Common myeloid progenitor, CD34-positive (primary cell): Measurements from ENCODE around the gene RSPH3.
"Not testable (repeated sequence)": the region's sequence is repeated elsewhere in the genome, so short reads cannot be mapped to it uniquely, and the experiment has no call there.

Source experiments
- CTCF ChIA-PET: fragments of 350-600 bp; sonication (Branson Sonifier 250); formaldehyde crosslinking; loops from one replicate; lab custom pipeline; 2021; ENCODE audit warnings: antibody characterized with exemption; lab: Charles Lee
- POLR2A ChIA-PET: fragments of 350-600 bp; sonication (Branson Sonifier 250); formaldehyde crosslinking; loops from one replicate; lab custom pipeline; 2021; ENCODE audit warnings: antibody characterized with exemption; lab: Charles Lee
- DNase-seq, 3 donors: peaks; one replicate each; pipeline versions ENCODE4 v3.0.0 to v3.0.0-alpha.2; 2013
- H3K27ac ChIP-seq, 2 experiments: 1 replicate in 1 of 2; 2 replicates in 1 of 2; pipeline ENCODE4 v1.7.0; 2013; ENCODE audit warnings: inconsistent platforms in 2 of 2, low read length in 2 of 2, mild to moderate bottlenecking in 2 of 2, low read depth in 1 of 2, moderate library complexity in 1 of 2; ENCODE audit not compliant: severe bottlenecking in 2 of 2, insufficient read depth in 1 of 2, poor library complexity in 1 of 2
- H3K27me3 ChIP-seq, 5 experiments: replicated peaks in 2 of 5; 1 replicate in 3 of 5; 2 replicates in 2 of 5; pipeline versions ENCODE4 v1.6.1 to v1.7.0; 2013; ENCODE audit warnings: low read length in 4 of 5, mild to moderate bottlenecking in 2 of 5, moderate library complexity in 2 of 5, inconsistent platforms in 1 of 5; ENCODE audit not compliant: insufficient read depth in 5 of 5, control insufficient read depth in 4 of 5
- H3K36me3 ChIP-seq, 4 experiments: 1 replicate in 2 of 4; 2 replicates in 2 of 4; pipeline versions ENCODE4 v1.6.1 to v1.7.0; 2013; ENCODE audit warnings: low read length in 3 of 4, control low read depth in 1 of 4, mild to moderate bottlenecking in 1 of 4; ENCODE audit not compliant: control insufficient read depth in 4 of 4, insufficient read depth in 4 of 4
- H3K4me1 ChIP-seq, 4 experiments: 1 replicate in 3 of 4; 2 replicates in 1 of 4; pipeline versions ENCODE4 v1.6.1 to v1.7.1; 2013; ENCODE audit warnings: low read length in 3 of 4, mild to moderate bottlenecking in 3 of 4, control low read depth in 1 of 4, inconsistent platforms in 1 of 4, moderate library complexity in 1 of 4; ENCODE audit not compliant: control insufficient read depth in 4 of 4, insufficient read depth in 4 of 4; ENCODE audit errors: control extremely low read depth in 1 of 4
- H3K4me3 ChIP-seq, 7 experiments: 1 replicate in 4 of 7; 2 replicates in 3 of 7; pipeline versions ENCODE4 v1.5.1 to v1.7.0; 2013; ENCODE audit warnings: mild to moderate bottlenecking in 7 of 7, low read length in 6 of 7, moderate library complexity in 6 of 7, inconsistent platforms in 2 of 7, low read depth in 2 of 7, control low read depth in 1 of 7; ENCODE audit not compliant: insufficient read depth in 4 of 7, control insufficient read depth in 1 of 7; ENCODE audit errors: extremely low read depth in 1 of 7
- H3K9me3 ChIP-seq, 5 experiments: 1 replicate in 4 of 5; 2 replicates in 1 of 5; pipeline versions ENCODE4 v1.6.1 to v1.7.1; 2013; ENCODE audit warnings: low read length in 4 of 5, mild to moderate bottlenecking in 2 of 5, inconsistent platforms in 1 of 5, low read depth in 1 of 5, moderate library complexity in 1 of 5; ENCODE audit not compliant: control insufficient read depth in 4 of 5, insufficient read depth in 2 of 5; ENCODE audit errors: control extremely low read depth in 1 of 5
- WGBS: methylation state at CpG from one replicate; pipeline ENCODE4 v1.1.5; 2013; ENCODE audit not compliant: insufficient coverage; 5-methylcytosine and 5-hydroxymethylcytosine counted together

Gene RSPH3

DNA sequence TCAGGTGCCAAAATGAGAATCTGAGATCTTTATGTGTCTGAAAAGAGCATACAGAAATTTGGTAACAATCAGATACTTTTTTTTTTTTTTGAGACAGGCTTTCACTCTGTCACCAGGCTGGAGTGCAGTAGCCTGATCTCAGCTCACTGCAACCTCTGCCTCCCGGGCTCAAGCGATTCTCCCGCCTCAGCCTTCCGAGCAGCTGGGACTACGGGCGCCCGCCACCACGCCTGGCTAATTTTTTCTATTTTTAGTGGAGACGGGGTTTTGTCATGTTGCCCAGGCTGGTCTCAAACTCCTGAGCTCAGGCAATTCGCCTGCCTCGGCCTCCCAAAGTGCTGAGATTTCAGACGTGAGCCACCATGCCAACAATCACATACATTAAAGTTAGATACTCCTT is 38.3 kb upstream of the RSPH3 start:
- Histone ChIP-seq H3K4me1 (peaks cover 45 to 57% (median 54%) of the 10 kb centered on the region in 4 experiments), H3K27ac (peak overlapping the region in 1 of 2 experiments; percentile 99), H3K36me3 (peaks cover 18 to 73% (median 54%) of the 10 kb centered on the region in 4 experiments)
- CTCF ChIA-PET: interaction anchor here (0.7 to 11.1 kb wide), 4 partner anchors 11 to 67 kb away, joined by 3 to 126 read pairs (median 58); no protein-coding TSS in a partner anchor
- H3K27me3 ChIP-seq, H3K4me3 ChIP-seq, POLR2A ChIA-PET, DNase-seq, H3K9me3 ChIP-seq: not testable (repeated sequence)
- WGBS: 84% methylated on average over 8 of the region's 12 CpGs

DNA sequence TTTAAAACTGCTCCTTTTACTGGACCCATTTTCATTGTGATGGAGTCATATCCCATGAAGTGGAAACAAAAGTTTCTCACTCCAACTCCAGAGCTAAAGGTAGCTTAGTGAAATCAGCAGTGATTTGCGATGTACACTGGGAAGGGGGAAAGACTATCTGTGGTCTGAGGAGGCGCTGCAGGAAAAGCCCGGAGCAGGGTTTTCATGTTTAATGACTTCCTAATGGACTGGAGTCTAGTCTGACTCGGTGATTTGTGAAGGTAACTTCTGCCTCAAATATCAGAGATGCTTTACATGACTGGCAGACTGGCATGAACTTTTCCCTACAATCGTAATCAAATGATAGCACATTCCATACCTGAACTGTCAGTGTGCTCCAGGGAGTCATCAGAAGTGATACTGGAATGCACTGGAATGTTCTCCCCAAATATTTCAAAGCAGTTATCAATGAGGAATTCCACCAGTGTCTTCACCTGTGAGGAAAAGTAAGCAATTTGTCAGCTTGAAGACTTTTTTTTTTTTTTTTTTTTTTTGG is 37.8 kb upstream of the RSPH3 start:
- 71% methylated on average over 3 of the region's 5 CpGs for WGBS
- POLR2A ChIA-PET: no interaction called here
- Histone ChIP-seq H3K36me3 (peaks cover 18 to 68% (median 51%) of the 10 kb centered on the region in 4 experiments), H3K4me3 (no peak overlapping the region), H3K27ac (peak overlapping the region in 1 of 2 experiments; percentile 50), H3K27me3 (no peaks in the 10 kb centered on the region), H3K9me3 (no peaks in the 10 kb centered on the region), H3K4me1 (peaks cover 42 to 52% (median 49%) of the 10 kb centered on the region in 4 experiments)
- no peak for DNase-seq
- CTCF ChIA-PET: interaction anchor here (2.3 to 11.1 kb wide), 3 partner anchors 31 to 67 kb away, joined by 8 to 126 read pairs (median 109); no protein-coding TSS in a partner anchor

DNA sequence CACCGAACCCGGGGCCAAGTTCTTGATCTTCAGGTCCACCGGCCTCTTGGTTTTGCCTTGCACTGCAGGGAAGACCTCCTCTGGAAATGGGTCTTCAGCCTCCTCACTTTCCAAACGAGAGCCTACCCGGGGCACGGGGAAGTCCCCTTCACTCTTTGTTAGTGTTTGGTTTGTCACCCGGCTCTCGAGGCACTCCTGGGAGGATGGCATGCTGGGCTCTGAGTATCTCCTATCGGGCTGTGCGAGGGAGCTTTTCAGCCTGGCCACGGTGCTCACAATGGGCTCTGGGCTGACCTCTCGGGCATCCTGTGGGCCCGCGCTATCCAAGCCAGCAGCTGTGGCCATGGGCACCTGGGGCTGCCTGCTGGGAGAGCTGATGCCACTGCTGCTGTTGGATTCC is 36.7 kb upstream of the RSPH3 start:
- ChIA-PET CTCF (interaction anchor here (2.3 to 11.1 kb wide), 2 partner anchors 29 to 67 kb away, joined by 8 to 126 read pairs; no protein-coding TSS in a partner anchor), POLR2A (interaction anchor here (0.7 kb wide), 1 partner anchor 71 kb away, joined by 3 read pairs; no protein-coding TSS in a partner anchor)
- no peaks in the 10 kb centered on the region for H3K27me3 ChIP-seq
- DNase-seq: no peak
- H3K9me3 ChIP-seq: no peaks in the 10 kb centered on the region
- H3K4me3 ChIP-seq: no peak overlapping the region
- whole genome bisulfite sequencing: 98% methylated on average over 14 of the region's 14 CpGs
- peaks cover 32 to 45% (median 40%) of the 10 kb centered on the region in 4 experiments for H3K4me1 ChIP-seq
- no peak overlapping the region for H3K27ac ChIP-seq
- peaks cover 18 to 61% (median 43%) of the 10 kb centered on the region in 4 experiments for H3K36me3 ChIP-seq

DNA sequence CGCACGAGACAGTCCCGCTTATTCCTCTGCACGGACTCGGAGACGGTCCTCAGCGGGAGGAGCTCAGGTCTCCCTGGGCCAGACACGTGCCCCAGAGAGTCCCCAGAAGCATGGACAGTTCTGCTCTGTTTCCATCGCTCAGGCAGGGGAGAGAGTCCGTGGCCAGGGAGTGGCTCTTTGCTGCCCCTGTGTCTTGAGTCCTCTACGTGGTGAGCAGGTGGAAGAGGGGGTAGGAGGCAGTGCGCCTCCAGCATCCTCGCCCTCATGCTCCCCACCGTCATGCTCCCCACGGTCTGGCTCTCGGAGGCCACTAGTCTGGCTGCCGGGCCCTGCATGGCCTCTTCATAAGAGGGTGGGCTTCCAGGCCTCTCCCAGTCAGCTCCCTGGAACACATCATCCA is 35.9 kb upstream of the RSPH3 start:
- WGBS: 96% methylated on average over 12 of the region's 17 CpGs
- no peak for DNase-seq
- ChIA-PET CTCF (interaction anchor here (0.9 to 11.1 kb wide), 4 partner anchors 9 to 99 kb away, joined by 4 to 126 read pairs (median 6); partner anchors contain the start of gene TAGAP), POLR2A (no interaction called here)
- Histone ChIP-seq H3K4me3 (no peak overlapping the region), H3K9me3 (no peaks in the 10 kb centered on the region), H3K27ac (peak overlapping the region in 1 of 2 experiments; percentile 3), H3K4me1 (peaks cover 24 to 37% (median 33%) of the 10 kb centered on the region in 4 experiments), H3K36me3 (peaks cover 13 to 54% (median 36%) of the 10 kb centered on the region in 4 experiments), H3K27me3 (no peaks in the 10 kb centered on the region)

DNA sequence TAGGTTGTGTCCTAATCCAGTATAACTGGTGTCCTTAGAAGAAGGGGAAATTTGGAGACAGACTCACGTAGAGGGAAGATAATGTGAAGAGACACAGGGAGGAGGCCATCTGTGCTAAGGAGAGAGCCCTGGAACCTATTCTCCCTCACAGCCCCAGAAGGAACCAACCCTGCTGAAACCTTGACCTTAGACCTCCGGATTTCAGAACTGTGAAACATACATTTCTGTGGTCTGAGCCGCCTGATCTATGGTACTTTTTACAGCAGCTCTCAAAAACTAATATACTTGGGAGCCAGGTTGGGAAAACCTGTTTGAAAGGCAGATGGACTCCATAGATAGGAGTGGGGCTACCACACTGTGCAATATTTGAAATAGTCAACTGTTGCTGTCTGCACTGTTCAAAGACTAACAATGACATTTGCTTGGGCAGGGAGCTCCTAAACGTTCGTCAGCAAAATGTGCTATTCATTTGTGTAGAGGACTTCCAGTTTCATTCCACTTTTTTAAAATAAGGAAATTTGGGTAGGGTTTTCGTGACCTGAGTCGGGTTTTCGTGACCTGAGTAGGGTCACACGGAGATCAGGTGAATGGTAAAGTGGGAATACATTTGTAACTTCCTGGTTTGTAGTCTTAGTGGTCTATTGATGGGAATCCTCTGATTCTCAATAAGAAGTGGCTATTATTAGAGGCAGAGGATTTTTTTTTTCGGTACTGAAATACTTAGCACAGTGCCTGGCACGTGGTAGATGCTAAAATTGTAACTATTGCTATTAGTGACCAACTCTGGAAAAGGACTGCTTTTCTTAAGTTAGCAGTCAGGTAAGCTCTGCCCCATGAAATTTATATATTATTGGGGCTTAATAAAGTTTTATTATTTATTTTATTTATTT is 33.4 kb upstream of the RSPH3 start:
- ChIA-PET POLR2A (no interaction called here), CTCF (interaction anchor here (0.9 to 2.6 kb wide), 6 partner anchors 8 to 70 kb away, joined by 3 to 11 read pairs (median 3); no protein-coding TSS in a partner anchor)
- WGBS: 95% methylated on average over 11 of the region's 11 CpGs
- Histone ChIP-seq H3K27ac (no peak overlapping the region), H3K4me3 (no peak overlapping the region), H3K4me1 (peaks cover 4 to 14% (median 10%) of the 10 kb centered on the region in 4 experiments), H3K36me3 (peaks cover 9 to 37% (median 24%) of the 10 kb centered on the region in 4 experiments), H3K9me3 (no peaks in the 10 kb centered on the region), H3K27me3 (no peaks in the 10 kb centered on the region)
- DNase-seq: no peak

DNA sequence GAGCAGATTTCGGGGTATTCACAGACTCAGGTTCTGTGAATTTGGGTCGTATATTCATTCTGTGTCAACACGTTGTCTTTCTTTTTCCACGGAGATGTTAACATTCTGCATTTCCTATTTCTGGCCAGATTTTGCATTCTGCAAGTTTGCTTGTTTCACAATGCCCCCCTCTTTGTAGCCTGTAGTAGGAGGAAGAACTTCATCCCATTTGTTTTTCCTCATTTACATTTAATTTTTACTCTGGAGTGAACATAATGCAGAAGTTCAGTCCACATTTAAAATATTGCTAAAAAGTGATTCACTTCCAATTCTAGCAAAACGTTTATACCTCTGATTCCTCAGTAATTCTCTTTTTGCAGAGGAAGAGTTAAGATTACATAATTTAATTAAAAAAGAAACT is 31.8 kb upstream of the RSPH3 start:
- WGBS: 81% methylated on average over 4 of the region's 5 CpGs
- POLR2A ChIA-PET: no interaction called here
- no peak overlapping the region for H3K27ac ChIP-seq

More for the DNA sequence above, 31.8 kb upstream of the RSPH3 start:
- Histone ChIP-seq H3K9me3 (no peaks in the 10 kb centered on the region), H3K27me3 (no peaks in the 10 kb centered on the region), H3K4me3 (no peak overlapping the region), H3K36me3 (peaks cover 5 to 25% (median 13%) of the 10 kb centered on the region in 4 experiments), H3K4me1 (peaks cover 0 to 3% (median 0%) of the 10 kb centered on the region in 4 experiments)
- CTCF ChIA-PET: interaction anchor here (0.8 to 2.6 kb wide), 3 partner anchors 9 to 14 kb away, joined by 3 to 11 read pairs (median 3); no protein-coding TSS in a partner anchor
- no peak for DNase-seq
